H9 (cell line): ENCODE results near the gene PHYH. TPM values are rescaled to one million over a fixed set of nuclear protein-coding genes. Genes with fewer than 3 reads are reported as not detected.
"Not testable (repeated sequence)": the region's sequence is repeated elsewhere in the genome, so short reads cannot be mapped to it uniquely, and the experiment has no call there.

Experiments used
- DNase-seq: peaks from one replicate; pipeline ENCODE4 v3.0.0-alpha.2; 2017
- H2AFZ ChIP-seq: one replicate; pipeline ENCODE4 v1.6.1; 2013; ENCODE audit warnings: mild to moderate bottlenecking, low read length, control low read depth, moderate library complexity
- H2AK5ac ChIP-seq: 2 replicates; pipeline ENCODE4 v1.6.1; 2013; ENCODE audit warnings: low read length, control low read depth, mixed read lengths; ENCODE audit not compliant: insufficient read length
- H2BK120ac ChIP-seq: one replicate; pipeline ENCODE4 v1.6.1; 2013; ENCODE audit warnings: low read depth, mild to moderate bottlenecking, low read length, control low read depth, inconsistent platforms; ENCODE audit not compliant: poor library complexity, severe bottlenecking
- H2BK12ac ChIP-seq: 2 replicates; pipeline ENCODE4 v1.6.1; 2013; ENCODE audit warnings: low read length, control low read depth, mixed read lengths, low read depth; ENCODE audit not compliant: insufficient read length
- H2BK15ac ChIP-seq: 2 replicates; pipeline ENCODE4 v1.6.1; 2013; ENCODE audit warnings: low read depth, low read length, control low read depth
- H2BK20ac ChIP-seq: one replicate; pipeline ENCODE4 v1.6.1; 2013; ENCODE audit warnings: low read depth, mild to moderate bottlenecking, low read length, control low read depth, inconsistent platforms; ENCODE audit not compliant: poor library complexity, severe bottlenecking
- H2BK5ac ChIP-seq: 2 replicates; pipeline ENCODE4 v1.6.1; 2013; ENCODE audit warnings: low read length, control low read depth, mixed read lengths; ENCODE audit not compliant: insufficient read length
- H3K14ac ChIP-seq: 2 replicates; pipeline ENCODE4 v1.6.1; 2013; ENCODE audit warnings: low read length, control low read depth; ENCODE audit not compliant: insufficient read depth
- H3K18ac ChIP-seq: 2 replicates; pipeline ENCODE4 v1.6.1; 2013; ENCODE audit warnings: low read depth, mild to moderate bottlenecking, mixed read lengths, low read length, control low read depth; ENCODE audit not compliant: insufficient read length
- H3K23ac ChIP-seq: 2 replicates; pipeline ENCODE4 v1.6.1; 2013; ENCODE audit warnings: low read length, control low read depth, mixed read lengths, low read depth; ENCODE audit not compliant: insufficient read length
- H3K23me2 ChIP-seq: 2 replicates; pipeline ENCODE4 v1.6.1; 2013; ENCODE audit warnings: low read depth, mild to moderate bottlenecking, mixed read lengths, low read length, control low read depth; ENCODE audit not compliant: insufficient read length, poor library complexity, severe bottlenecking
- H3K27ac ChIP-seq: 2 replicates; pipeline ENCODE4 v1.5.1; 2013; ENCODE audit warnings: low read length, control low read depth, mixed read lengths, low read depth; ENCODE audit not compliant: insufficient read length
- H3K27me3 ChIP-seq: 2 replicates; pipeline ENCODE4 v1.6.1; 2013; ENCODE audit warnings: low read length, control low read depth, inconsistent platforms; ENCODE audit not compliant: insufficient read depth
- H3K4ac ChIP-seq: 2 replicates; pipeline ENCODE4 v1.6.1; 2013; ENCODE audit warnings: low read depth, mild to moderate bottlenecking, control low read depth, inconsistent platforms, low read length, moderate library complexity
- H3K4me1 ChIP-seq: 2 replicates; pipeline ENCODE4 v1.6.1; 2013; ENCODE audit warnings: low read length, control low read depth, inconsistent platforms; ENCODE audit not compliant: insufficient read depth
- H3K4me2 ChIP-seq: 2 replicates; pipeline ENCODE4 v1.6.1; 2013; ENCODE audit warnings: low read length, control low read depth, mixed read lengths; ENCODE audit not compliant: insufficient read length, insufficient read depth
- H3K56ac ChIP-seq: 2 replicates; pipeline ENCODE4 v1.6.1; 2013; ENCODE audit warnings: low read depth, mild to moderate bottlenecking, mixed read lengths, low read length, control low read depth; ENCODE audit not compliant: insufficient read length
- H3K79me1 ChIP-seq: 2 replicates; pipeline ENCODE4 v1.6.1; 2013; ENCODE audit warnings: low read depth, mild to moderate bottlenecking, moderate library complexity, low read length, control low read depth, inconsistent platforms; ENCODE audit not compliant: insufficient read depth, poor library complexity, severe bottlenecking
- H3K79me2 ChIP-seq: 2 replicates; pipeline ENCODE4 v1.6.1; 2013; ENCODE audit warnings: low read length, control low read depth, inconsistent platforms; ENCODE audit not compliant: insufficient read depth
- H3K9ac ChIP-seq: 2 replicates; pipeline ENCODE4 v1.6.1; 2013; ENCODE audit warnings: low read length, control low read depth, mixed read lengths; ENCODE audit not compliant: insufficient read length; ENCODE audit errors: extremely low read depth
- H3K9me3 ChIP-seq: one replicate; pipeline ENCODE4 v1.6.1; 2013; ENCODE audit warnings: low read depth, low read length, inconsistent platforms; ENCODE audit not compliant: control insufficient read depth
- H3T11ph ChIP-seq: one replicate; pipeline ENCODE4 v1.6.1; 2013; ENCODE audit warnings: mild to moderate bottlenecking, low read length, control low read depth, inconsistent platforms
- H4K20me1 ChIP-seq: one replicate; pipeline ENCODE4 v1.6.1; 2013; ENCODE audit not compliant: control insufficient read depth, insufficient read length, insufficient read depth
- H4K5ac ChIP-seq: 2 replicates; pipeline ENCODE4 v1.6.1; 2013; ENCODE audit warnings: low read depth, mild to moderate bottlenecking, mixed read lengths, low read length, control low read depth; ENCODE audit not compliant: insufficient read length
- H4K8ac ChIP-seq: replicated peaks from 2 replicates; pipeline ENCODE4 v1.6.1; 2013; ENCODE audit warnings: low read length, control low read depth, mixed read lengths, low read depth; ENCODE audit not compliant: insufficient read length
- H4K91ac ChIP-seq: 2 replicates; pipeline ENCODE4 v1.6.1; 2013; ENCODE audit warnings: low read depth, mild to moderate bottlenecking, moderate library complexity, mixed read lengths, low read length, control low read depth; ENCODE audit not compliant: insufficient read length
- H3K27ac Mint-ChIP-seq, 3 experiments: 2 replicates in 2 of 3; 3 replicates in 1 of 3; pipeline ENCODE4 v1.8.0; 2020 to 2021; ENCODE audit warnings: mixed read lengths in 3 of 3, mild to moderate bottlenecking in 1 of 3, moderate library complexity in 1 of 3
- H3K27me3 Mint-ChIP-seq: 2 replicates; pipeline ENCODE4 v1.8.0; 2021; ENCODE audit warnings: low read depth, mild to moderate bottlenecking, moderate library complexity, mixed read lengths
- H3K36me3 Mint-ChIP-seq, 3 experiments: 2 replicates in 2 of 3; 3 replicates in 1 of 3; pipeline ENCODE4 v1.8.0; 2020 to 2021; ENCODE audit warnings: low read depth in 3 of 3, mixed read lengths in 3 of 3; ENCODE audit not compliant: insufficient read depth in 1 of 3
- H3K4me1 Mint-ChIP-seq, 2 experiments: 2 replicates each; pipeline ENCODE4 v1.8.0; 2020; ENCODE audit warnings: mixed read lengths in 2 of 2
- H3K4me3 Mint-ChIP-seq, 2 experiments: 2 replicates in 1 of 2; 3 replicates in 1 of 2; pipeline ENCODE4 v1.8.0; 2020 to 2021; ENCODE audit warnings: mild to moderate bottlenecking in 2 of 2, mixed read lengths in 2 of 2, moderate library complexity in 1 of 2
- H3K9me3 Mint-ChIP-seq, 2 experiments: 2 replicates in 1 of 2; 3 replicates in 1 of 2; pipeline ENCODE4 v1.8.0; 2020; ENCODE audit warnings: mild to moderate bottlenecking in 2 of 2, mixed read lengths in 2 of 2, moderate library complexity in 1 of 2
- CTCF ChIP-seq: fragments of 200-600 bp; sonication (generic); conservative IDR thresholded peaks from 3 replicates; pipeline ENCODE4 v1.8.0; 2021; ENCODE audit warnings: antibody characterized with exemption, mild to moderate bottlenecking
- WGBS: extraction: QIAGEN DNeasy Blood & Tissue Kit; methylation state at CpG from one replicate; pipeline ENCODE4 v1.1.7; 2013; ENCODE audit warnings: missing lambda C conversion rate, low lambda C conversion rate, mixed read lengths; ENCODE audit not compliant: insufficient read length; ENCODE audit errors: extremely low coverage; 5-methylcytosine and 5-hydroxymethylcytosine counted together
- total RNA-seq: library from RNA; stranded (reverse); gene quantifications from 2 replicates; pipeline ENCODE4 v1.2.1, GENCODE V29; 2021

Gene PHYH
- total RNA-seq, 1 experiment from 2014 or later: 21.5 TPM

- H3K79me2 ChIP-seq: no peaks in the 10 kb centered on the region
- no peak overlapping the region for H3K27ac ChIP-seq
- no peak for DNase-seq
- no peak for TF ChIP-seq CTCF
- H3K18ac ChIP-seq: no peak overlapping the region
- no peak overlapping the region for H3K9ac ChIP-seq
- no peak overlapping the region for H3T11ph ChIP-seq
- no peak overlapping the region for H2BK12ac ChIP-seq
- H4K8ac ChIP-seq: no peak overlapping the region
- no CpG with 5 or more reads among the region's 4 CpGs for WGBS
- no peak overlapping the region for H3K4ac ChIP-seq
- H3K4me2 ChIP-seq: no peak overlapping the region
- no peak overlapping the region for H3K4me3 Mint-ChIP-seq
- no peak overlapping the region for H2BK5ac ChIP-seq
- H3K23ac ChIP-seq: no peak overlapping the region
- peaks cover 7 to 22% (median 15%) of the 10 kb centered on the region in 3 experiments for H3K36me3 Mint-ChIP-seq
- no peak overlapping the region for H2BK120ac ChIP-seq
- no peaks in the 10 kb centered on the region for H3K79me1 ChIP-seq
- no peak overlapping the region for H4K91ac ChIP-seq
- no peaks in the 10 kb centered on the region for H3K23me2 ChIP-seq
- H3K4me1 ChIP-seq: no peaks in the 10 kb centered on the region; the same call in 1 of the 2 replicates
- no peak overlapping the region for H3K56ac ChIP-seq
- H2AK5ac ChIP-seq: no peak overlapping the region
- no peak overlapping the region for H3K27ac Mint-ChIP-seq
- H3K27me3 Mint-ChIP-seq: no peaks in the 10 kb centered on the region
- H3K27me3 ChIP-seq: no peaks in the 10 kb centered on the region
- H4K5ac ChIP-seq: no peak overlapping the region
- H2BK20ac ChIP-seq: no peak overlapping the region
- no peak overlapping the region for H2BK15ac ChIP-seq
- no peaks in the 10 kb centered on the region for H4K20me1 ChIP-seq
- H3K9me3 Mint-ChIP-seq: no peaks in the 10 kb centered on the region
- peaks cover 0 to 2% of the 10 kb centered on the region in 2 experiments; a peak in 1 of 4 replicates for H3K4me1 Mint-ChIP-seq
- H3K9me3 ChIP-seq: no peaks in the 10 kb centered on the region
- no peak overlapping the region for H3K14ac ChIP-seq
- H2AFZ ChIP-seq: no peak overlapping the region
Measured at GRCh38 chr10:13284050-13284449, 15.8 kb downstream of the PHYH start.

- H3T11ph ChIP-seq, H3K79me1 ChIP-seq, H3K27ac Mint-ChIP-seq, H2BK20ac ChIP-seq, H3K18ac ChIP-seq, H3K9ac ChIP-seq, H3K4me1 ChIP-seq, H3K4me2 ChIP-seq, H3K27ac ChIP-seq, H2BK12ac ChIP-seq, H2BK15ac ChIP-seq, DNase-seq, H3K14ac ChIP-seq, H3K4me1 Mint-ChIP-seq, H4K91ac ChIP-seq, H3K56ac ChIP-seq, H3K27me3 ChIP-seq, H2BK120ac ChIP-seq, H4K20me1 ChIP-seq, H4K5ac ChIP-seq, H2BK5ac ChIP-seq, H3K4me3 Mint-ChIP-seq, H3K27me3 Mint-ChIP-seq, H2AK5ac ChIP-seq, H2AFZ ChIP-seq, H3K23me2 ChIP-seq, H4K8ac ChIP-seq, H3K4ac ChIP-seq, H3K23ac ChIP-seq, H3K9me3 Mint-ChIP-seq, H3K9me3 ChIP-seq, H3K79me2 ChIP-seq: not testable (repeated sequence)
- no CpG with 5 or more reads among the region's 6 CpGs for WGBS
- peaks cover 4 to 10% (median 6%) of the 10 kb centered on the region in 3 experiments for H3K36me3 Mint-ChIP-seq
Measured at GRCh38 chr10:13282348-13282747, 17.5 kb downstream of the PHYH start.
